ENCODE results near the gene ETV6. TPM values are rescaled to one million over a fixed set of nuclear protein-coding genes. Genes with fewer than 3 reads are reported as not detected.
A peak's percentile ranks its signal among the peaks of the same experiment; 100 is the strongest.

The ETV6 gene
- total RNA-seq, 2 experiments from 2014 or later: 17.1 to 19.3 TPM

DNA sequence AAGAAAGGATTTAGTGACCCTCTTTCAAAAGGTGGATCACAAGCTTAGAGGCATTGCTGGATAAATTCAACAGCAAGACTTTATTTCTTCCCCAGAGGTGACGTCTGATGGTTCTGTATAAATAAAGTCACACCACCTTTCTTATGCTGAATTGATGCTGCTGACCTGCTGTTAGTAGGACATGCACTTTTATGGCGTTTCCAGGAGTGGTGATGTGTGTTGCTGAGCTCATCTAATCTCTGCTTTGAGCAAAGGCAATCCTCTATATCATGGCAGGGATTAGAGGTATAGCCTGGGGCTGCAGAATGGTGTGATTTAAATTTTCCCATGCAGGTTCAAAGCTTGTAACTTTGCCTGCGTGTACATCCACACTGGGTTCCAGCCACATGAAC is 94.9 kb downstream of the ETV6 start:
- Histone ChIP-seq H3K27ac (ENCODE audit: low read depth, low read length, poor library complexity, severe bottlenecking) (peak overlapping the region; percentile 100), H3K4me2 (ENCODE audit: low read length) (peak overlapping the region; percentile 76), H3K4me3 (ENCODE audit: low read depth, low read length, poor library complexity, severe bottlenecking) (peak overlapping the region; percentile 46), H3K79me2 (ENCODE audit: insufficient read depth, low read depth, low read length) (peaks cover 35% of the 10 kb centered on the region; the same call in 1 of the 2 replicates), H3K36me3 (ENCODE audit: insufficient read depth, low read length) (no peaks in the 10 kb centered on the region), H4K20me1 (ENCODE audit: insufficient read depth, low read length) (no peaks in the 10 kb centered on the region), H2AFZ (ENCODE audit: low read length) (peak overlapping the region; percentile 71; the same call in 1 of the 2 replicates), H3K9me2 (ENCODE audit: insufficient read depth, low read length) (no peaks in the 10 kb centered on the region), H3K4me1 (ENCODE audit: insufficient read depth, low read length, poor library complexity, severe bottlenecking) (peaks cover 100% of the 10 kb centered on the region), H3K9me3 (ENCODE audit: low read length) (no peaks in the 10 kb centered on the region)
- no peak for DNase-seq (ENCODE audit: low spot score)
- BruUV-seq (replicated peaks): no TSS peak
- intact Hi-C loops (cut with micrococcal nuclease; ENCODE audit: unreplicated experiment): no loop called here
- TF ChIP-seq EZH2phosphoT487 (IDR thresholded peaks at IDR 0.05; ENCODE audit: borderline replicate concordance, low read depth, low read length): no peak
- TF ChIP-seq, protein P1, sequence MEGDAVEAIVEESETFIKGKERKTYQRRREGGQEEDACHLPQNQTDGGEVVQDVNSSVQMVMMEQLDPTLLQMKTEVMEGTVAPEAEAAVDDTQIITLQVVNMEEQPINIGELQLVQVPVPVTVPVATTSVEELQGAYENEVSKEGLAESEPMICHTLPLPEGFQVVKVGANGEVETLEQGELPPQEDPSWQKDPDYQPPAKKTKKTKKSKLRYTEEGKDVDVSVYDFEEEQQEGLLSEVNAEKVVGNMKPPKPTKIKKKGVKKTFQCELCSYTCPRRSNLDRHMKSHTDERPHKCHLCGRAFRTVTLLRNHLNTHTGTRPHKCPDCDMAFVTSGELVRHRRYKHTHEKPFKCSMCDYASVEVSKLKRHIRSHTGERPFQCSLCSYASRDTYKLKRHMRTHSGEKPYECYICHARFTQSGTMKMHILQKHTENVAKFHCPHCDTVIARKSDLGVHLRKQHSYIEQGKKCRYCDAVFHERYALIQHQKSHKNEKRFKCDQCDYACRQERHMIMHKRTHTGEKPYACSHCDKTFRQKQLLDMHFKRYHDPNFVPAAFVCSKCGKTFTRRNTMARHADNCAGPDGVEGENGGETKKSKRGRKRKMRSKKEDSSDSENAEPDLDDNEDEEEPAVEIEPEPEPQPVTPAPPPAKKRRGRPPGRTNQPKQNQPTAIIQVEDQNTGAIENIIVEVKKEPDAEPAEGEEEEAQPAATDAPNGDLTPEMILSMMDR (conservative IDR thresholded peaks at IDR 0.05; ENCODE audit: low read length): no peak
- ChIA-PET POLR2A (interaction anchor here (1.2 to 15.4 kb wide), 5 partner anchors 8 to 18 kb away, joined by 4 to 201 read pairs (median 53); no protein-coding TSS in a partner anchor), CTCF (ENCODE audit: unreplicated experiment) (interaction anchor here (1.1 to 3.4 kb wide), 3 partner anchors 8 to 14 kb away, joined by 3 to 16 read pairs (median 5); no protein-coding TSS in a partner anchor)

GRCh38 chr12:11745113-11745512 is 95.6 kb downstream of the ETV6 start:
- Histone ChIP-seq H3K9me2 (ENCODE audit: insufficient read depth, low read length) (no peaks in the 10 kb centered on the region), H2AFZ (ENCODE audit: low read length) (no peak overlapping the region), H3K36me3 (ENCODE audit: insufficient read depth, low read length) (no peaks in the 10 kb centered on the region), H3K9me3 (ENCODE audit: low read length) (no peaks in the 10 kb centered on the region), H3K4me2 (ENCODE audit: low read length) (peak overlapping the region; percentile 76), H4K20me1 (ENCODE audit: insufficient read depth, low read length) (no peaks in the 10 kb centered on the region), H3K4me1 (ENCODE audit: insufficient read depth, low read length, poor library complexity, severe bottlenecking) (peaks cover 100% of the 10 kb centered on the region), H3K27ac (ENCODE audit: low read depth, low read length, poor library complexity, severe bottlenecking) (peak overlapping the region; percentile 100), H3K79me2 (ENCODE audit: insufficient read depth, low read depth, low read length) (peaks cover 35% of the 10 kb centered on the region; the same call in 1 of the 2 replicates), H3K4me3 (ENCODE audit: low read depth, low read length, poor library complexity, severe bottlenecking) (no peak overlapping the region)
- POLR2A ChIA-PET: interaction anchor here (1.0 to 15.4 kb wide), 6 partner anchors 8 to 150 kb away, joined by 4 to 201 read pairs (median 37); no protein-coding TSS in a partner anchor
- TF ChIP-seq EZH2phosphoT487 (IDR thresholded peaks at IDR 0.05; ENCODE audit: borderline replicate concordance, low read depth, low read length): no peak
- TF ChIP-seq, protein P1 (conservative IDR thresholded peaks at IDR 0.05; ENCODE audit: low read length): no peak
- DNase-seq (ENCODE audit: low spot score): no peak
- CTCF ChIA-PET (ENCODE audit: unreplicated experiment): interaction anchor here (1.1 to 3.4 kb wide), 3 partner anchors 8 to 14 kb away, joined by 3 to 16 read pairs (median 5); no protein-coding TSS in a partner anchor
- BruUV-seq (replicated peaks): no TSS peak
- intact Hi-C loops (cut with micrococcal nuclease; ENCODE audit: unreplicated experiment): no loop called here
